Hepatocyte (in vitro differentiated cells): Measurements from ENCODE around the gene MRFAP1L1.

Experiments
- CTCF ChIP-seq: fragments of 200-600 bp; sonication (generic); IDR thresholded peaks from 2 replicates; pipeline ENCODE4 v1.5.1; 2016; ENCODE audit warnings: antibody characterized with exemption, mild to moderate bottlenecking; ENCODE audit not compliant: poor library complexity
- EZH2 ChIP-seq: fragments of 200-600 bp; sonication (generic); IDR thresholded peaks from 2 replicates; pipeline ENCODE4 v1.6.1; 2016; ENCODE audit warnings: antibody characterized with exemption, mild to moderate bottlenecking, borderline replicate concordance
- EZH2phosphoT487 ChIP-seq: fragments of 200-600 bp; sonication (generic); IDR thresholded peaks from one replicate; pipeline ENCODE4 v1.6.1; 2018; ENCODE audit warnings: antibody characterized with exemption, mild to moderate bottlenecking, low read depth, moderate library complexity; ENCODE audit not compliant: unreplicated experiment, severe bottlenecking

GRCh38 chr4:6684656-6685055, 25.0 kb downstream of the MRFAP1L1 start:
- no peak for TF ChIP-seq CTCF
- no peak for TF ChIP-seq EZH2
- TF ChIP-seq EZH2phosphoT487: no peak
